ENCODE data around the gene DCAF17. TPM values are rescaled to one million over a fixed set of nuclear protein-coding genes. Genes with fewer than 3 reads are reported as not detected.

DCAF17 gene
- total and polyA plus RNA-seq, 8 donors = 1.2 to 33.9 (median 12.0) TPM

DNA sequence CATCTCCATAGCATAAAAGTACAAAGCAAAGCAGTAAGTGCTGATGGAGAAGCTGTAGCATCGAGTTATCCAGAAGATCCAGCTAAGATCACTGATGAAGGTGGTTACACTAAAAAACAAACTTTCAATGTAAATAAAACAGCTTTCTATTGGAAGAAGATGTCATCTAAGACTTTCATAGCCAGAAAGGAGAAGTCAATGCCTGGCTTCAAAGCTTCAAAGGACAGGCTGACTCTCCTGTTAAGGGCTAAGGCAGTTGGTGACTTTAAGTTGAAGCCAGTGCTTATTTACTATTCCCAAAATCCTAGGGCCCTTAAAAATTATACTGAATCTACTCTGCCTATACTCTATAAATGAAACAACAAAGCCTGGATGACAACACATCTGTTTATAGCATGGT is 44.2 kb upstream of the DCAF17 start:
- 84 to 100% (median 96%) methylated on average over 1 of the region's 1 CpG for WGBS, 5 donors
- intact Hi-C loops (cut with DNase I; ENCODE audit: low total_unique reads) = no loop called here

DNA sequence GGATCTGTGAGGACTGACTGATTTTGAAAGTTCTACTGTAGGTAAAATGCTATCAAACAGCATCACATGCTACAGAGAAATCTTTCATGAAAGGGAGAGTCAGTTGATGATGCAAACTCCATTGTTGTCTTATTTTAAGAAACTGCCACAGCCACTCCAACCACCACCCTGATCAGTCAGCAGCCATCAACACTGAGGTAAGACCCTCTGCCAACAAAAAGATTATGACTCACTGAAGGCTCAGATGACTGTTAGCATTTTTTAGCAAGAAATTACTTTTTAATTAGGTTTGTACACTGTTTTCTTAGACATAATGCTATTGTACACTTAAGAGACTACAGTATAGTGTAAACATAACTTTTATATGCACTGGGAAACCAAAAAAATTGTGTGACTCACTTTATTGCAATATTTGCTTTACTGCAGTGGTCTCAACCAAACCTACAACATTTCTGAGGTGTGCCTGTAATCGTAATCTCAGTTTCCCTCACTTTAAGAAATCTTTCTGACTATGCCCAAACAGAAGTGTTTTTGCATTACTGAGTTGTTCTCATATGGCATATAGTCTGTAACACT is 43.0 kb upstream of the DCAF17 start:
- no peak for DNase-seq
- Histone ChIP-seq H3K4me3 (no peak overlapping the region), H3K4me1 (no peaks in the 10 kb centered on the region), H3K27ac (no peak overlapping the region), H3K36me3 (no peaks in the 10 kb centered on the region), H3K27me3 (no peaks in the 10 kb centered on the region), H3K9me3 (no peaks in the 10 kb centered on the region)
- intact Hi-C loops (cut with DNase I; ENCODE audit: low total_unique reads) = no loop called here
- WGBS, 5 donors = 79 to 97% (median 86%) methylated on average over 1 of the region's 1 CpG
- TF ChIP-seq, protein P1, sequence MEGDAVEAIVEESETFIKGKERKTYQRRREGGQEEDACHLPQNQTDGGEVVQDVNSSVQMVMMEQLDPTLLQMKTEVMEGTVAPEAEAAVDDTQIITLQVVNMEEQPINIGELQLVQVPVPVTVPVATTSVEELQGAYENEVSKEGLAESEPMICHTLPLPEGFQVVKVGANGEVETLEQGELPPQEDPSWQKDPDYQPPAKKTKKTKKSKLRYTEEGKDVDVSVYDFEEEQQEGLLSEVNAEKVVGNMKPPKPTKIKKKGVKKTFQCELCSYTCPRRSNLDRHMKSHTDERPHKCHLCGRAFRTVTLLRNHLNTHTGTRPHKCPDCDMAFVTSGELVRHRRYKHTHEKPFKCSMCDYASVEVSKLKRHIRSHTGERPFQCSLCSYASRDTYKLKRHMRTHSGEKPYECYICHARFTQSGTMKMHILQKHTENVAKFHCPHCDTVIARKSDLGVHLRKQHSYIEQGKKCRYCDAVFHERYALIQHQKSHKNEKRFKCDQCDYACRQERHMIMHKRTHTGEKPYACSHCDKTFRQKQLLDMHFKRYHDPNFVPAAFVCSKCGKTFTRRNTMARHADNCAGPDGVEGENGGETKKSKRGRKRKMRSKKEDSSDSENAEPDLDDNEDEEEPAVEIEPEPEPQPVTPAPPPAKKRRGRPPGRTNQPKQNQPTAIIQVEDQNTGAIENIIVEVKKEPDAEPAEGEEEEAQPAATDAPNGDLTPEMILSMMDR (IDR thresholded peaks at IDR 0.05) = no peak
- no peak for TF ChIP-seq POLR2A (IDR thresholded peaks at IDR 0.05)
- TF ChIP-seq EP300 (IDR thresholded peaks at IDR 0.05) = no peak
- TF ChIP-seq POLR2AphosphoS5 (IDR thresholded peaks at IDR 0.05) = no peak

More for the DNA sequence above, 44.2 kb upstream of the DCAF17 start:
- H3K36me3 ChIP-seq = peaks cover 0 to 4% (median 0%) of the 10 kb centered on the region in 4 donors
- H3K9me3 ChIP-seq = no peaks in the 10 kb centered on the region
- TF ChIP-seq POLR2AphosphoS5 (IDR thresholded peaks at IDR 0.05) (no peak), POLR2A (IDR thresholded peaks at IDR 0.05) (no peak)
- no peaks in the 10 kb centered on the region for H3K27me3 ChIP-seq
- no peak overlapping the region for H3K27ac ChIP-seq
- no peaks in the 10 kb centered on the region for H3K4me1 ChIP-seq
- DNase-seq = no peak
- H3K4me3 ChIP-seq = no peak overlapping the region

DNA sequence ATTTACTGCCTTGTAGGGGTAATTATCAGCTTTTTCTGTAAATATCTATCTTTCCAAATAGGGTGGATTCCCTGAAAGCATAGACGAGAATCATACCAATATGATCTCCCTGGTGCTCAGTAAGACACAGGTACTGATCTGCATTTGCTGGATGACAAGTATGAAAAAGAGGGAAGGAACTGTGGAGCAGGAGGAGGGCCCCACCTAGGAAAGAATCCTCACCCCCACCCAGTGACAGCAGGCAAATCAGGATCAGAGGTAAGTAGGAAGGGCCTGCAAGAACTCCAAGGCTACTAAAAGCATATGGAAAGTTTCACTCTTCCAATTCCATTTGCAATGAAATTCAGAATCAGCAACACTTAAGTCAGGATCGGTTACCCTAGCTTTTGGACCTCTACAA is 42.5 kb upstream of the DCAF17 start:
- H3K27ac ChIP-seq = no peak overlapping the region
- H3K27me3 ChIP-seq = no peaks in the 10 kb centered on the region
- H3K4me3 ChIP-seq = no peak overlapping the region
- intact Hi-C loops (cut with DNase I; ENCODE audit: low total_unique reads) = no loop called here
- DNase-seq = no peak
- no peaks in the 10 kb centered on the region for H3K4me1 ChIP-seq
- no peaks in the 10 kb centered on the region for H3K36me3 ChIP-seq
- TF ChIP-seq EP300 (IDR thresholded peaks at IDR 0.05) (no peak), POLR2AphosphoS5 (IDR thresholded peaks at IDR 0.05) (no peak), POLR2A (IDR thresholded peaks at IDR 0.05) (no peak)
- TF ChIP-seq, protein P1 (IDR thresholded peaks at IDR 0.05) = no peak
- WGBS, 5 donors = 82 to 92% (median 88%) methylated on average over 2 of the region's 2 CpGs
- H3K9me3 ChIP-seq = no peaks in the 10 kb centered on the region

- Histone ChIP-seq H3K27me3 (no peaks in the 10 kb centered on the region), H3K27ac (no peak overlapping the region), H3K36me3 (no peaks in the 10 kb centered on the region), H3K4me1 (no peaks in the 10 kb centered on the region), H3K9me3 (no peaks in the 10 kb centered on the region), H3K4me3 (no peak overlapping the region)
- TF ChIP-seq EP300 (IDR thresholded peaks at IDR 0.05) = no peak
- no peak for TF ChIP-seq POLR2A (IDR thresholded peaks at IDR 0.05)
- TF ChIP-seq POLR2AphosphoS5 (IDR thresholded peaks at IDR 0.05) = no peak
- TF ChIP-seq, protein P1 (IDR thresholded peaks at IDR 0.05) = no peak
- WGBS, 5 donors = 92 to 99% (median 96%) methylated on average over 1 of the region's 1 CpG
- DNase-seq = no peak
- intact Hi-C loops (cut with DNase I; ENCODE audit: low total_unique reads) = no loop called here
Measured at GRCh38 chr2:171393487-171393886, 40.5 kb upstream of the DCAF17 start.

DNA sequence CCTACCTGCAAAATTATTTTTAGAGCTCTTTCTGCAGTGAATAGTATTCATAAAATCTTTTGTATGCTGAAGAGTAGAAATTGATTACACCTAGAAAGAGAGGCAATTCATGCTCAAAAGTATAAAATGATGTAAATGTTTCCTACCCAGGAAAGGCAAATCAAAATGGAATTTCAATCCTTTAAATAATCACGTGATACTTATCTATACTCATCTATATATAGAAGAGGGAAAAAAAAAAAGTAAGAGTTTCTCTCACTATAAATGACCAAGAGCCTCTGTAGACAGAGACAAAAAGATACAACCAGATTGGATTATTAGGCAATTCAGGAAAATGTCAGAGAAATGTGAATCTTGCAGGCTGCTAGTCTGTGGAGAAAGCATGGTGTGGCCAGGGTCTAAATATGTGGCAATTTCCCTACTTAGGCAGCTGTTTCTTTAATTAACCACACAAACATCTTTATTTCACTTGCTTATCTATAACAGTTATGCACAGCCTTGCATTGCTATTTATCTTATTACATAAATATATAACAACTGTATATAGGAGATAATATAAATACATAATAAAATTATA is 39.8 kb upstream of the DCAF17 start:
- Histone ChIP-seq H3K36me3 (no peaks in the 10 kb centered on the region), H3K27me3 (no peaks in the 10 kb centered on the region), H3K4me3 (no peak overlapping the region), H3K4me1 (no peaks in the 10 kb centered on the region), H3K27ac (no peak overlapping the region), H3K9me3 (no peaks in the 10 kb centered on the region)
- TF ChIP-seq EP300 (IDR thresholded peaks at IDR 0.05) (no peak), POLR2A (IDR thresholded peaks at IDR 0.05) (no peak), POLR2AphosphoS5 (IDR thresholded peaks at IDR 0.05) (no peak)
- TF ChIP-seq, protein P1 (IDR thresholded peaks at IDR 0.05) = no peak
- intact Hi-C loops (cut with DNase I; ENCODE audit: low total_unique reads) = no loop called here
- DNase-seq = no peak
- 44 to 54% (median 53%) methylated on average over 1 of the region's 1 CpG for whole genome bisulfite sequencing, 5 donors
